Measurements from ENCODE around the gene SEZ6L.

The SEZ6L gene

DNA sequence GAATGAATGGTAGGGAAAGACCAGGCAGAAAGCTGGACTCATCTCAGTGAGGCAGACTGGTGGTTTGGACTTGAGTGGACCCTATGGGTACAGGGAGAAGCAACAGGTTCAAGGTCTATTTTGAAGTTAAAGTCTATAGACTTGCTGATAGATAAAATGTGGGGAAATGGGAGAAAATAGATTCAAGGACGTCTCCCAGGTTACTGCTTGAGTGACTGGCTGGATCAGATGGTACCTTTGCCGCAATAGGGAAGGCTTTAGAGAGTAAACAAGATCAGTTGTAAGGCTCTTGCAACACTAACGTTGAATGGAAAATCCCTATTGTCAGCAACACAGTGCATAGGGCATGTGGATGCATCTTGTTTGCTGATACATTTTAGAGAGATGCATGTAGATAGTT lies 27.4 kb downstream of the SEZ6L start:
- Histone ChIP-seq H3K27me3 (ENCODE audit: insufficient read depth, poor library complexity, severe bottlenecking) (peaks cover 3% of the 10 kb centered on the region), H3K4me3 (replicated peaks; ENCODE audit: insufficient read depth, low read length) (no peak overlapping the region), H3K27ac (replicated peaks) (no peak overlapping the region)
- no peak for TF ChIP-seq POLR2AphosphoS5 (IDR thresholded peaks at IDR 0.05; ENCODE audit: low read depth)
- TF ChIP-seq, protein P1, sequence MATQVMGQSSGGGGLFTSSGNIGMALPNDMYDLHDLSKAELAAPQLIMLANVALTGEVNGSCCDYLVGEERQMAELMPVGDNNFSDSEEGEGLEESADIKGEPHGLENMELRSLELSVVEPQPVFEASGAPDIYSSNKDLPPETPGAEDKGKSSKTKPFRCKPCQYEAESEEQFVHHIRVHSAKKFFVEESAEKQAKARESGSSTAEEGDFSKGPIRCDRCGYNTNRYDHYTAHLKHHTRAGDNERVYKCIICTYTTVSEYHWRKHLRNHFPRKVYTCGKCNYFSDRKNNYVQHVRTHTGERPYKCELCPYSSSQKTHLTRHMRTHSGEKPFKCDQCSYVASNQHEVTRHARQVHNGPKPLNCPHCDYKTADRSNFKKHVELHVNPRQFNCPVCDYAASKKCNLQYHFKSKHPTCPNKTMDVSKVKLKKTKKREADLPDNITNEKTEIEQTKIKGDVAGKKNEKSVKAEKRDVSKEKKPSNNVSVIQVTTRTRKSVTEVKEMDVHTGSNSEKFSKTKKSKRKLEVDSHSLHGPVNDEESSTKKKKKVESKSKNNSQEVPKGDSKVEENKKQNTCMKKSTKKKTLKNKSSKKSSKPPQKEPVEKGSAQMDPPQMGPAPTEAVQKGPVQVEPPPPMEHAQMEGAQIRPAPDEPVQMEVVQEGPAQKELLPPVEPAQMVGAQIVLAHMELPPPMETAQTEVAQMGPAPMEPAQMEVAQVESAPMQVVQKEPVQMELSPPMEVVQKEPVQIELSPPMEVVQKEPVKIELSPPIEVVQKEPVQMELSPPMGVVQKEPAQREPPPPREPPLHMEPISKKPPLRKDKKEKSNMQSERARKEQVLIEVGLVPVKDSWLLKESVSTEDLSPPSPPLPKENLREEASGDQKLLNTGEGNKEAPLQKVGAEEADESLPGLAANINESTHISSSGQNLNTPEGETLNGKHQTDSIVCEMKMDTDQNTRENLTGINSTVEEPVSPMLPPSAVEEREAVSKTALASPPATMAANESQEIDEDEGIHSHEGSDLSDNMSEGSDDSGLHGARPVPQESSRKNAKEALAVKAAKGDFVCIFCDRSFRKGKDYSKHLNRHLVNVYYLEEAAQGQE (IDR thresholded peaks at IDR 0.05; ENCODE audit: insufficient replicate concordance, low read depth) = no peak
- TF ChIP-seq, protein P2, sequence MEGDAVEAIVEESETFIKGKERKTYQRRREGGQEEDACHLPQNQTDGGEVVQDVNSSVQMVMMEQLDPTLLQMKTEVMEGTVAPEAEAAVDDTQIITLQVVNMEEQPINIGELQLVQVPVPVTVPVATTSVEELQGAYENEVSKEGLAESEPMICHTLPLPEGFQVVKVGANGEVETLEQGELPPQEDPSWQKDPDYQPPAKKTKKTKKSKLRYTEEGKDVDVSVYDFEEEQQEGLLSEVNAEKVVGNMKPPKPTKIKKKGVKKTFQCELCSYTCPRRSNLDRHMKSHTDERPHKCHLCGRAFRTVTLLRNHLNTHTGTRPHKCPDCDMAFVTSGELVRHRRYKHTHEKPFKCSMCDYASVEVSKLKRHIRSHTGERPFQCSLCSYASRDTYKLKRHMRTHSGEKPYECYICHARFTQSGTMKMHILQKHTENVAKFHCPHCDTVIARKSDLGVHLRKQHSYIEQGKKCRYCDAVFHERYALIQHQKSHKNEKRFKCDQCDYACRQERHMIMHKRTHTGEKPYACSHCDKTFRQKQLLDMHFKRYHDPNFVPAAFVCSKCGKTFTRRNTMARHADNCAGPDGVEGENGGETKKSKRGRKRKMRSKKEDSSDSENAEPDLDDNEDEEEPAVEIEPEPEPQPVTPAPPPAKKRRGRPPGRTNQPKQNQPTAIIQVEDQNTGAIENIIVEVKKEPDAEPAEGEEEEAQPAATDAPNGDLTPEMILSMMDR (IDR thresholded peaks at IDR 0.05; ENCODE audit: insufficient read depth, low read length) = no peak
- TF ChIP-seq GABPA (IDR thresholded peaks at IDR 0.05; ENCODE audit: low read depth) = no peak
- TF ChIP-seq SPI1 (IDR thresholded peaks at IDR 0.05; ENCODE audit: borderline replicate concordance, low read depth) = no peak
- DNase-seq (ENCODE audit: low read depth in 1 of 2, low spot score in 1 of 2) = no peak

DNA sequence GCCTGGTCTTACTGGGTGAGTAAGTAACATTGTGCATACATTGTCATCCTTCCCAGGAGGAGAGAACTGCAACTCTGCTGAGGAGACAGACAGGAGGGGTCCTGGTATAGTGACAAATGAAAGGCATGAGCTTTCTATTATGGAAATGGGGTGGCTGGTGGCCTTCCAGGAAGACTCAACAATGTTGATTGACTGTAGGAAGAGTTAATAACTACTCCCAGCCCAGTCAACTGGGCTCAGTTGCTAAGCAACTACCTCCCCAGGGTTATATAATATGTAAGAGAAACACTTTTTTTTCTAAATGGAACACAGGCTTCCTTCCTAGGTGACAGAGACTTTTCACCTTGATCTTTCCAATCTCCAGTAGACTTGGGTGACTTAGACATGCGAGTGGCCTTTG lies 28.2 kb downstream of the SEZ6L start:
- H3K27ac ChIP-seq (replicated peaks) = no peak overlapping the region
- TF ChIP-seq GABPA (IDR thresholded peaks at IDR 0.05; ENCODE audit: low read depth) (no peak), SPI1 (IDR thresholded peaks at IDR 0.05; ENCODE audit: borderline replicate concordance, low read depth) (no peak)
- TF ChIP-seq, protein P2 (IDR thresholded peaks at IDR 0.05; ENCODE audit: insufficient read depth, low read length) = no peak
- TF ChIP-seq, protein P1 (IDR thresholded peaks at IDR 0.05; ENCODE audit: insufficient replicate concordance, low read depth) = no peak
- no peak for DNase-seq (ENCODE audit: low read depth in 1 of 2, low spot score in 1 of 2)
- H3K4me3 ChIP-seq (replicated peaks; ENCODE audit: insufficient read depth, low read length) = no peak overlapping the region
- H3K27me3 ChIP-seq (ENCODE audit: insufficient read depth, poor library complexity, severe bottlenecking) = peaks cover 3% of the 10 kb centered on the region

DNA sequence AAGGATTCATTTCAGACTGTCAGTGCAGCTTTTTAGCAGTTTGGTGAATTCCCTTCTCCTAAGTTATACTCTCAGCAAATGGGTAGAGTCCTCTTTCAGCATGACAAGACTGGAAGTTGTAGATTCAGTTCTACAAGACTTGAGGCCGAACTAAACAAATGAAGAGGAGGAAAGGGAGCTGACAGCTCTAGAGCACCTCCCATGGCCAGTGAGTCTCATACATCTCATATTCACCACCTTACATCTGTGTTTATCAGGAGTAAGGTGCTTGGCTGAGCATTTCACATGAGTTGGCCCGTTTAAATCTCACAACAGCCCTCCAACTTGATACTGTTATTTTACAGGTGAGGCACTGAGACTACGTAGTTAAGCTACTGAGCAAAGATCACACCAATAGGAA lies 30.4 kb downstream of the SEZ6L start:
- Histone ChIP-seq H3K27me3 (ENCODE audit: insufficient read depth, poor library complexity, severe bottlenecking) (peaks cover 3% of the 10 kb centered on the region), H3K27ac (replicated peaks) (no peak overlapping the region), H3K4me3 (replicated peaks; ENCODE audit: insufficient read depth, low read length) (no peak overlapping the region)
- TF ChIP-seq POLR2AphosphoS5 (IDR thresholded peaks at IDR 0.05; ENCODE audit: low read depth) (no peak), SPI1 (IDR thresholded peaks at IDR 0.05; ENCODE audit: borderline replicate concordance, low read depth) (no peak), GABPA (IDR thresholded peaks at IDR 0.05; ENCODE audit: low read depth) (no peak)
- TF ChIP-seq, protein P1 (IDR thresholded peaks at IDR 0.05; ENCODE audit: insufficient replicate concordance, low read depth) = no peak
- TF ChIP-seq, protein P2 (IDR thresholded peaks at IDR 0.05; ENCODE audit: insufficient read depth, low read length) = no peak
- no peak for DNase-seq (ENCODE audit: low read depth in 1 of 2, low spot score in 1 of 2)
